ENCODE results near the gene RPS24.
A peak's percentile ranks its signal among the peaks of the same experiment; 100 is the strongest.

Gene RPS24

GRCh38 chr10:78025685-78026364 is 7.8 kb upstream of the RPS24 start:
- DNase-seq (ENCODE audit: low read depth, low spot score) = no peak

- DNase-seq (ENCODE audit: low read depth, low spot score) = peak; percentile 11
These were observed 5.0 kb upstream of the RPS24 start for GRCh38 chr10:78028438-78029268.

DNA sequence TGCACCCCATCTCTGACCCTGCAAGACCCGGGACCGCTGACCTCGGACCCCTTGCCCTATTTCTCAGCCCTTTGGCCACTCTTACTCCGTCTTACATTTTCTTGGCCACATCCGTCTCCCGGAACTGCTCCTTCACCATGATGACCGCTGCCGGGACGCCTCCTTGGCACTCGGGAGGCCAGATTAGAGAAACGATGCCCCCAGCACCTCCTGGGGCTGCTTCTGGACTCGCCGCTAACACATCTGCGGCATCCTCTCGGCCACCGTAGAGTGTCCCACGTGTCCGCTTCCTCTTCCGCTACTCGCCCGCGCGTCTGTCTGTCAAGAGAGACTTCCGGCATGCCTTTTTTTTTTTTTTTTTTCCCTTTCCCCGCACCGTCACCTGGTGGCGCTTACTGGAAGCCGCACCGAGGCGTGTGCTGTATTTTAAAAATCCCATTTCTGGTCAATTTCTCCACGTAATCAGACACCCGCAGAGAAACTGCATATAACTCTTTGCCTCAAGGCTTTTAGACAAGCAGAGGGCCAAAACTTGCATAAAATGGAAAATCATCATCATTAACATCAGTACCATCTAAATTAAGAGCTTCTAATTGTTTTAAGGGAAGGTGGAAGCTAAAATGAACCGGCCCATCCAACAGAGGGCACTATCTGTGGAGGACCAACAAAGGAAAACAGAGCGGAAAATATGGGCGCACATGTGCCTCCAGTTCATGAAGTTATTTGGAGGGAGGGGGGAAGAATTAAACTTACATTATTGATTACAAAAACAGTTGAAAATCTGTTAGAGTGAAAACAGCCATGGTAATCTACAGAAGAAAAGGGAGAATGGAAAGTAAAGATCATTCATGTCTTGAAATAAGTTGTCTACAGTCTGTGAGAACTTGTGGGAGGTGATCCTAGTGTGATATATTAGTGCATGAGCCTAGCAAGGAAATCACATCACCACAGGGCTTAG is 4.1 kb upstream of the RPS24 start, which contains the start of gene POLR3A:
POLR3A (minus strand) TSS at position 247 of the 958 bp plus-strand sequence; CDS start at position 139, 108 bp downstream.
- peak; percentile 92 for DNase-seq (ENCODE audit: low read depth, low spot score)

DNA sequence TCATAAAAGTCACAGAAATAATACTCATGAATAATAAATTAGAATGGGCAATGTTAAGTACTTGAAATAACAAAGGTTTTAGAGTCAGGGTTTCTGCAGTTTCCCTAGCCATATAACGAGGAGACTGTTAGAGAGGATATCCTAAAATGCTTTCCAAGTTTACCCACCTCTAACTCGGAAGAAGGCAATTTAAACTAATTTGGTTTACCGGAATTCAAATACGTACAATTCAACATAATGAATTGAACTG is 351 bp upstream of the RPS24 start:
- DNase-seq (ENCODE audit: low read depth, low spot score) = no peak

DNA sequence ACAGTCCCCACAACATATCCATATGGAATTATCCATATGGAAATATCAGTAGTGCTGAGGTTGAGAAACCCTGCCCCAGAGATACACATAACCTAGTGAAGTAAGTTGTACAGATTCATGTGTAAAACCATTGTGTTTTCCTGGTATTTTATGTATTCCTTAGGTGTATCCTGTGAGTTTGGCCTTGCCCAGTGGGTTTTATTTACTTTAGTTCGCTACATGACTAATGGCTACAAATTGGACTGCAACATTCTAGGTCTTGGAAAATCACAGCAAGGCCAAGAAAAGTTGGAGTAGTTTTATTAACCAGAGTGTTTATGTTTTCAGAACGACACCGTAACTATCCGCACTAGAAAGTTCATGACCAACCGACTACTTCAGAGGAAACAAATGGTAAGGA is 1.4 kb downstream of the RPS24 start:
- DNase-seq (ENCODE audit: low read depth, low spot score) = no peak

GRCh38 chr10:78035437-78035836 is 1.8 kb downstream of the RPS24 start:
- no peak for DNase-seq (ENCODE audit: low read depth, low spot score)

GRCh38 chr10:78035933-78036583 is 2.4 kb downstream of the RPS24 start:
- no peak for DNase-seq (ENCODE audit: low read depth, low spot score)

DNA sequence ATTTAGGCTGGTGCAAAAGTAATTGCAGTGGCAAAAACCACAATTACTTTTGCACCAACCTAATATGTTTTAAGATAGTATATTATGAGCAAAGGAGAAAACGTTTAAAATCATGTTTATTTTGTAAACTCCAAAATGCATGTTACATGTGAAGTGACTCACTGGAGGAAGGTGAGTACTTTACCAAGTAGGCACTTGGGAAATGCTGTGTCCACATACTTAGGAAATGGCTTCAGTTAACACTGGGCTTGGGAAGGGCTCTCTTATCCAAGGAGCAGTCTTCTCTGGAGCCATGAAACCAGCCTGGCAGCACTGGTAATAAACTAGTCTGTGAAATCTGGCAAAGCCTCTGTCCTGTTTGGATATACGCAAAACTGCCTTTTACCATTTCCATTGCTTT is 4.4 kb downstream of the RPS24 start:
- DNase-seq (ENCODE audit: low read depth, low spot score) = no peak

DNA sequence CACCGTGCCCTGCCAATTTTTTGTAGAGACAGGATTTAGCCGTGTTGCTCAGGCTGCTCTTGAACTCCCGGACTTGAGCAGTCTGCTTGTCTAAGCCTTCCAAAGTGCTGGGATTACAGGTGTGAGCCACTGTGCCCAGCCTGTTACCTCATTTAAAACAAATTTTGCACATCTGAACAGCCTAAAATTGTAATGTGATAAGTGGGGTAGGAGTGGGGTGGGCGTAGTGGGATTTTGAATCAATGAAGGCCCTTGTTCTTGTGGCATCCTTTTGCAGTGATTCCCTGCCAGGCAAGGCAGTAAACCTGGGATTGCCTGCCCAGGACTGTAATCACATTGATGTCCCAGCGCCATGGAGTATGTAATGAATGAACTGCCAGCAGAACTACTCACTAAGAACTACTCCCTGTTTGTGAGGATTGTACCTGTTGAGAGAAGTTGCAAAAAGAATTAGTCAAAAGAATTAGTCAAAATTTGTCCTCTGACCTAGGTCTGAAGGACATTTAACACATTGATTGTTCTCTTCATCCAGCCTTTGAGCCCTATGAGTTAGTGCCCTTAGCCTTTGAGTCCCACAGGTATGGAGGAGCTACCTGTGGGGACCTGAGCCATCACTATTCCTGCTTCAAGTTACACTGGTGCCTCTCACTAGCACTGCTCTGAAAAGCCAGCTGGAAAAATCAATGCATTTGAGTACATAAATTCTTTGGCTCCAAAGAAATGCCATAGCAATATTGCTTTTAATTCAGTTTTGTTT is 5.3 kb downstream of the RPS24 start:
- no peak for DNase-seq (ENCODE audit: low read depth, low spot score)

- DNase-seq (ENCODE audit: low read depth, low spot score) = no peak
These were observed 6.1 kb downstream of the RPS24 start for GRCh38 chr10:78039743-78040142.

DNA sequence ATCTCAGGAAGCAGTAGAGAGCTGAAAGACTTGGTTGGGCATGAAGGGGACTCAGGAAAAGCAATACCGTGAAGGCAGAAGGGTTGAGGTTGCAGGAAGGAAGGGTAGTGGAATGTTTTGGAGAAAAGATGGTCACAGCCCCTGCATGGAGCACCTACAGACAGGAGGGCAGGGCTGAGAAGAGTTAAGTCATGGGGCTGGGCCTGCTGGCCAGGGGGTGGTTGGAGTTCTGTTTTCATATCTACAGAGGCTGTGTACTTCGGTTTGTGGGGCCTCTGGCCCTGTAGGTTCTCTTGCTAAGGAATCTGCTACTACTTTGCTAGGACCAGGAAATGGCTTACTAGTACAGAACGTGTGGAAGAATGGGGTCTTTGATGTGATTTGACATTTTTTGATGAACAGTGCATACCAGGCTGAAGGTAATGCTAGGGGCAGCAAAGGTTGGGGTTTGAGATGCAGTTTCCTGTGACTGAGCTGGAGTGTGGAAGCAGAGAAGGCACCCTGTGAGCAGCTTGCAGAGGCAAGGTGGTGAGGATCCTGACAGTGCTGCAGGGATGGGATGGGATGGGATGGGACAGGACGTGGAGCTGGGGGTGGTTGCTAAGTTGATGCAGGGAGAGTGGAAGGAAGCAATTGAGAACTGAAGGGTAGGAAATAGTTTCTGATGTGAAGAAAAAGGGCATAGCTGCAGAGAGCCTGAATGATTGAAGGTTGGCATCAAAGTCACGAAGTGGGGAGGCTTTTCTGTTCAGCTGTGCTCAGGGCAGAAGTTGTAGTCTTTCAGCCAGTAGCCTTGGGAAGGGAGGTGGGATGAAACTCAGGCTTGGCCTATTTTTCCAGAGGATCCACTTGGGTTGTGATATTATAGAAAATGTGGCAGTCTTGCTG is 7.8 kb downstream of the RPS24 start:
- no peak for DNase-seq (ENCODE audit: low read depth, low spot score)

DNA sequence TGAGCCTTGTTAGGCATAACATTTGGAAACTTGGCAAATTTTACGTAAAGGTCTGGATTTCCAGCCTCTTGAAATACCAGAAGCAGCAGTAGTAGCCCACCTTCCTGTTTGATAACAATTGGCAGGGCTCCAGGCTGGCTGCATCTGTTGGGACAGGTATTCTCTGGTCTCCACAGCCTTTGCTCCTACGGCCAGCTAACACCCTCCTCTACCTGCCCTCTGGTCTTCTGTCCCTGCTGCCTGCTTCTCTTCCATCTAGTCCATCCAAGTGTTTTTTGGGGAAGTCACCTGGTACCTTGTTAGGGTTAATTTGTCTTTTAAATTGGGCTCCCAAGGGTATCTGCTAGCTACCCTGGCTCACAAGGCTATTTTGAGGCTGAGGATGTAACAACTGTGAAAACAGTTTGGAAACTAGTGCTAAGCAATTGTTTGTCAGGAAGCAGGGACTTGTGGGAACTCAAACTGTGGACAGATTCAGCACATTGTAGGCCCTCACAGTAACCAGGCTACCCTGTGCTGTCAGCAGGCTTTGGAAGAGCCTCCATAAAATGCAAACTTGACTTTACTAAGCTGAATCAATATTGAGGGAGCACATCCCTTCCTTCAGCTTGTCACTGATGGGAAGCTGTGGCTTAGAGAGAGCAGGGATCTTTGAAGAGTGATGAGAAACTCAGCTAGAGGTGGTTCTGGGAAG is 8.5 kb downstream of the RPS24 start:
- no peak for DNase-seq (ENCODE audit: low read depth, low spot score)

GRCh38 chr10:78042752-78043104 is 9.1 kb downstream of the RPS24 start:
- no peak for DNase-seq (ENCODE audit: low read depth, low spot score)

DNA sequence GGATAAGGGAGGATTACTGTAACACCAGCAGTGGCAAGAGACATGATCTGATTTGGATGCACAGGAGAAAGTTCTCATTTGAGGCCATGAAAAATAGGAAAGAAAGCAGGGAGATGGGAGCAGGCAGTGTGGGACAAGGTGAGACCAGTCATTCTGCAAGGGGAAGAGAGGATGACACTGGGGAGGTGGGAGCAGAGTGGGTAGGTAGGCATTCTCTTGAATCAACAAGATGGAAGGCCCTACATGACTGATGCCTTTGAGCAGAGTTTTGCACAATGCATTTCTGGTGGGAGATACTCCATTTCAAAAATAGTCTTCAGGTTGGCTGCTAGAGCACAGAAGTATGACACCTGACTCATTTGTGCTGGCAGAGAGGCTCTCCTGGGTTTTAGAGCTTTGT is 10.5 kb downstream of the RPS24 start:
- no peak for DNase-seq (ENCODE audit: low read depth, low spot score)

- DNase-seq (ENCODE audit: low read depth, low spot score) = no peak
These were observed 11.0 kb downstream of the RPS24 start for GRCh38 chr10:78044699-78045098.

GRCh38 chr10:78045237-78045636 is 11.6 kb downstream of the RPS24 start:
- DNase-seq (ENCODE audit: low read depth, low spot score) = no peak

DNA sequence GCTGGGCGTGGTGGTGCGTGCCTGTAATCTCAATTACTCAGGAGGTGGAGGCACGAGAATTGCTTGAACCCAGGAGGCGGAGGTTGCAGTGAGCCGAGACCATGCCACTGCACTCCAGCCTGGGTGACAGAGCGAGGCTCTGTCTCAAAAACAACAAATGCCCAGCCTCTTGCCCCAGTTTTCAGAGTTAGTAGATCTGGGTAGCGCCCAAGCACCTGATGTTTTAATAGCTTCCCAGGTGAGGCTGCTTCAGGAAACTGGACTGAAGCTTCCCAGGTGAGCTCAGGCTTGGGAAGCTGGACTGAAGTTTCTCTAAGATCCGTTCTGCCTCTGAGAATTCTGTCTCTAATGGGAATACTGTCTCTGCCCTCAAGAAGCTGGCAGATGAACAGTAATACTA is 12.2 kb downstream of the RPS24 start:
- no peak for DNase-seq (ENCODE audit: low read depth, low spot score)

GRCh38 chr10:78046711-78047269 is 13.1 kb downstream of the RPS24 start:
- DNase-seq (ENCODE audit: low read depth, low spot score) = no peak

DNA sequence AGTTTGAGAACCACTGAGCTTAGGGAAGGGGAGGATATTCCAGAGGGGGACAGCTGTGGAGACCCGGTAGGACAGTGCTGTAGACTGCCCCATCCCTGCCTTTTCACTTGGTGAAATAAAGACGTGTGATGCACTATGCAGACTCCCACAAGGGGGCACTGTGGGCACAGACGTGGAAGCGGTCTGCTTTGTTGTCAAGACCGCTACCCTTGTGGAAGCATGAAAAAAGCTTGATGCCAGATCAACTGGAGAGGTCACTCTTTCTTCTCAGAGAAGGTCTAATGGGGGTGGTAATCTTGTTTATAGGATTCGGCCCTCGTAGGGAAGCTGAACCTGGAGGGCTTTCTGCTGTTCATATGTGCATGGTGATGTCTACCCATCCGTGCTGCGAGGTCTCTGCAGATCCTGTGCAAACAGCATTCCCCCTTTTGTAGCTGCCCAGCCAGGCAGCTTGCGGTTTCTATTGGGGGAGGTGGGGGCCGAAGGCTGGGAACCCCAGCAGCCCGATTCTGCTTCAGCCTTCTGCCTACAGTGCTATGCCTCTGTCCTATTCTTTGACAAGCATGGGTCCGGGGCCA is 13.7 kb downstream of the RPS24 start:
- peak; percentile 65 for DNase-seq (ENCODE audit: low read depth, low spot score)
